HepG2 (cell line): ENCODE data around the gene RRAS2. TPM values are rescaled to one million over a fixed set of nuclear protein-coding genes. Genes with fewer than 3 reads are reported as not detected.
A peak's percentile ranks its signal among the peaks of the same experiment; 100 is the strongest.

ENCODE experiments used
- ATAC-seq: fragments of 200-7000 bp; cut with Tn5 transposase; 3 replicates; pipeline ENCODE4 v1.9.1; 2020; ENCODE audit warnings: mild to moderate bottlenecking, moderate library complexity
- BruUV-seq: library from RNA; stranded (reverse); fragments of 400-500 nt; replicated peaks from 2 replicates; lab custom pipeline; 2021; lab: Mats Ljungman, UMichigan
- CTCF ChIA-PET: fragments of 300-600 bp; formaldehyde crosslinking; extraction: SDS; loops from one replicate; lab custom pipeline; 2021; ENCODE audit warnings: low total read pairs, inconsistent platforms, low intra/inter-chr PET ratio; lab: Yijun Ruan, JAX
- POLR2A ChIA-PET: fragments of 350-600 bp; sonication (Branson Sonifier 250); formaldehyde crosslinking; loops from one replicate; lab custom pipeline; 2020; ENCODE audit warnings: antibody characterized with exemption, inconsistent platforms; lab: Yijun Ruan, JAX
- DNase-seq: peaks from one replicate; pipeline ENCODE4 v3.0.0-alpha.2; 2015; ENCODE audit warnings: low spot score
- FAIRE-seq: peaks from 3 replicates; lab custom pipeline; 2011; peaks lifted over from hg19 to GRCh38; lab: Jason Lieb, UNC
- H2AFZ ChIP-seq: one replicate; pipeline ENCODE4 v1.6.1; 2011; ENCODE audit warnings: low read length, inconsistent platforms
- H3K27ac ChIP-seq: fragments of 300-600 bp; 3 replicates; pipeline ENCODE4 v1.8.0; 2011; ENCODE audit warnings: mixed run types, mild to moderate bottlenecking, mixed read lengths, low read length, inconsistent platforms; ENCODE audit not compliant: insufficient read depth; ENCODE audit errors: extremely low read length
- H3K27me3 ChIP-seq, 2 experiments: fragments of 200-600 bp in 1 of 2; 2 replicates in 1 of 2; 3 replicates in 1 of 2; pipeline versions ENCODE4 v1.6.0 to v1.8.0; 2011; ENCODE audit warnings: low read length in 2 of 2, mild to moderate bottlenecking in 2 of 2, moderate library complexity in 2 of 2, inconsistent platforms in 1 of 2; ENCODE audit not compliant: insufficient read depth in 2 of 2, control insufficient read depth in 1 of 2
- H3K36me3 ChIP-seq, 2 experiments: fragments of 200-600 bp in 1 of 2; replicated peaks in 1 of 2; 2 replicates in 1 of 2; 3 replicates in 1 of 2; pipeline versions ENCODE4 v1.5.1 to v1.8.0; 2011; ENCODE audit warnings: low read length in 2 of 2, inconsistent platforms in 1 of 2; ENCODE audit not compliant: insufficient read depth in 2 of 2, control insufficient read depth in 1 of 2
- H3K4me1 ChIP-seq: 2 replicates; pipeline ENCODE4 v1.5.1; 2012; ENCODE audit warnings: low read length, inconsistent platforms; ENCODE audit not compliant: insufficient read depth
- H3K4me2 ChIP-seq: 2 replicates; pipeline ENCODE4 v1.6.0; 2011; ENCODE audit warnings: low read depth, low read length, inconsistent platforms
- H3K4me3 ChIP-seq, 3 experiments: fragments of 200-600 bp in 1 of 3; sonication (generic), shearing (Covaris generic) in 1 of 3; replicated peaks in 1 of 3; 2 replicates each; pipeline ENCODE4 v1.5.1; 2011 to 2016; ENCODE audit warnings: low read length in 3 of 3, inconsistent platforms in 2 of 3, low read depth in 2 of 3, mild to moderate bottlenecking in 2 of 3, control low read depth in 1 of 3, mixed read lengths in 1 of 3; ENCODE audit not compliant: insufficient read depth in 1 of 3
- H3K79me2 ChIP-seq: one replicate; pipeline ENCODE4 v1.6.1; 2011; ENCODE audit warnings: low read length, inconsistent platforms; ENCODE audit not compliant: insufficient read depth
- H3K9ac ChIP-seq: 2 replicates; pipeline ENCODE4 v1.6.0; 2011; ENCODE audit warnings: mild to moderate bottlenecking, low read depth, low read length, inconsistent platforms; ENCODE audit not compliant: insufficient read depth
- H3K9me3 ChIP-seq: 2 replicates; pipeline ENCODE4 v1.5.1; 2012; ENCODE audit warnings: mild to moderate bottlenecking, low read length
- H4K20me1 ChIP-seq: 2 replicates; pipeline ENCODE4 v1.6.0; 2011; ENCODE audit warnings: inconsistent platforms, mild to moderate bottlenecking, low read length, moderate library complexity; ENCODE audit not compliant: insufficient read depth
- ARID5B ChIP-seq: IDR thresholded peaks from 2 replicates; pipeline ENCODE4 v1.4.0; 2020; ENCODE audit warnings: mild to moderate bottlenecking, missing genetic modification reagents
- ATF4 ChIP-seq, 2 experiments: fragments of 450-650 bp in 1 of 2; sonication (generic) in 1 of 2; formaldehyde crosslinking; IDR thresholded peaks; 2 replicates each; pipeline versions ENCODE4 v1.5.0 to v1.8.0; 2020 to 2022; ENCODE audit warnings: mild to moderate bottlenecking in 1 of 2, missing genetic modification reagents in 1 of 2
- ATF7 ChIP-seq, 2 experiments: fragments of 450-650 bp in 1 of 2; sonication (generic) in 1 of 2; formaldehyde crosslinking in 1 of 2; IDR thresholded peaks; 2 replicates each; pipeline versions ENCODE4 v1.4.0 to v1.6.1; 2016 to 2020; ENCODE audit warnings: antibody characterized with exemption in 1 of 2, mild to moderate bottlenecking in 1 of 2, missing genetic modification reagents in 1 of 2
- FOSL2 ChIP-seq: sonication (generic); formaldehyde crosslinking; IDR thresholded peaks from 2 replicates; pipeline ENCODE4 v1.4.0; 2020; ENCODE audit warnings: missing genetic modification reagents
- GTF2F1 ChIP-seq: fragments of 150-350 bp; IDR thresholded peaks from 2 replicates; pipeline ENCODE4 v1.6.1; 2014; ENCODE audit warnings: low read length
- KDM3A ChIP-seq: IDR thresholded peaks from 2 replicates; pipeline ENCODE4 v1.6.1; 2018; ENCODE audit warnings: low read depth, missing compliant biosample characterization
- NR2F6 ChIP-seq, 2 experiments: IDR thresholded peaks; 2 replicates each; pipeline ENCODE4 v1.6.1; 2016; ENCODE audit warnings: antibody characterized with exemption in 1 of 2, mild to moderate bottlenecking in 1 of 2
- NR3C1 ChIP-seq: sonication (generic); formaldehyde crosslinking; IDR thresholded peaks from 2 replicates; pipeline ENCODE4 v1.4.0; 2020; ENCODE audit warnings: missing genetic modification reagents
- SOX13 ChIP-seq, 3 experiments: fragments of 450-650 bp in 1 of 3; sonication (generic) in 1 of 3; formaldehyde crosslinking in 1 of 3; IDR thresholded peaks in 2 of 3; conservative IDR thresholded peaks in 1 of 3; 2 replicates each; pipeline versions ENCODE4 v1.5.0 to v1.6.1; 2016 to 2020; ENCODE audit warnings: antibody characterized with exemption in 1 of 3, mild to moderate bottlenecking in 1 of 3, missing compliant biosample characterization in 1 of 3, missing genetic modification reagents in 1 of 3, moderate library complexity in 1 of 3
- ZKSCAN8 ChIP-seq: IDR thresholded peaks from 2 replicates; pipeline ENCODE4 v1.6.1; 2016; ENCODE audit warnings: borderline replicate concordance, missing genetic modification reagents, missing compliant biosample characterization
- ZNF644 ChIP-seq: IDR thresholded peaks from 2 replicates; pipeline ENCODE4 v1.6.1; 2016; ENCODE audit warnings: low read depth
- WGBS: methylation state at CpG from one replicate; pipeline ENCODE4 v1.1.6; 2017; ENCODE audit warnings: low lambda C conversion rate; 5-methylcytosine and 5-hydroxymethylcytosine counted together
- in situ Hi-C: cut with HindIII; loops from 2 replicates; pipeline ENCODE4 v1.10.0; 2017; ENCODE audit warnings: low pct_unique_long_range_greater_than_20kb; ENCODE audit not compliant: extremely low pct_ligation_motif_present
- intact Hi-C: fragments of 100-400 bp; cut with micrococcal nuclease; formaldehyde crosslinking; loops from one replicate; pipeline ENCODE4 v1.10.0; 2022; ENCODE audit not compliant: unreplicated experiment
- polyA plus RNA-seq, 8 experiments: library from polyadenylated mRNA; depleted of rRNA in 3 of 8; stranded (reverse) in 7 of 8; unstranded in 1 of 8; fragments of >200 nt; fragmentation: Illumina TruSeq in 4 of 8; extraction: Trizol in 4 of 8; gene quantifications; 2 replicates each; pipeline versions ENCODE4 v1.2.1 to v1.2.3, GENCODE V29; 2011 to 2016; ENCODE audit warnings: low read depth in 4 of 8, missing spikeins in 1 of 8, mixed read lengths in 1 of 8; ENCODE audit not compliant: insufficient read depth in 1 of 8
- total RNA-seq, 5 experiments: library from RNA; depleted of rRNA; stranded (reverse); fragments of >200 nt; fragmentation: Illumina TruSeq; extraction: Trizol; gene quantifications; 2 replicates each; pipeline ENCODE4 v1.2.3, GENCODE V29; 2016; ENCODE audit warnings: low read depth in 1 of 5
- TF ChIP-seq, protein P1 (sequence below): sonication (generic); formaldehyde crosslinking; IDR thresholded peaks from 2 replicates; pipeline ENCODE4 v1.4.0; 2020; ENCODE audit warnings: missing genetic modification reagents

Gene RRAS2
- total and polyA plus RNA-seq, 2 of the 13 experiments (the other 11 are each of a cell fraction or from before 2014, with no cell fraction given) = 19.0 to 44.1 TPM

DNA sequence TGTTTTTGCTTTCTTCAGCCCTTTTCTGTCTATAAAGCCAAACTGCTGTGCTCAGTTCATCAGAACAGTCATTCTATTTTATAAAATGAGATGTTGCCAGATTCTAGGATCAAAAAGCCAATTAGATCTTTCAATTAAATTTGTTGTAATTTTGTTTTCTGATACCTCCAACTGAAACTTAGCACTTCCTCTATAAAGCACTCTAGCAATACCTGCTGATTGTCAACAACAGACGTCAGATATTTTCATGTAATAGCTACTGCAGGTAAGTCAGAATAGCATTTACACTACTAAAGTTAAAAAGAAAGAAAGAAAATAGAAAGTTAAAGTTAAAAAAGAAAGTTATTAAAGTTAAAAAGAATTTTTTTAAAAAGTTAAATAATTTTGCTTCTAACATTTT lies 19.6 kb downstream of the RRAS2 start (continued):
- no peak for TF ChIP-seq NR2F6 (IDR thresholded peaks at IDR 0.05)
- TF ChIP-seq NR2F6 (CRISPR knock-in tag; IDR thresholded peaks at IDR 0.05) = no peak
- TF ChIP-seq GTF2F1 = no peak
- TF ChIP-seq NR3C1 = no peak
- TF ChIP-seq KDM3A (CRISPR knock-in tag) = no peak
- TF ChIP-seq, all 625 proteins: peak for 0

GRCh38 chr11:14336507-14337503 lies 22.2 kb downstream of the RRAS2 start:
- H3K9ac ChIP-seq = 0 out of 2 replicates have a peak overlapping the region, but pooled peaks have one; percentile 6
- H3K4me2 ChIP-seq = peak overlapping the region; percentile 23; the same call in 1 of the 2 replicates
- H3K9me3 ChIP-seq = no peaks in the 10 kb centered on the region
- peaks cover 21% of the 10 kb centered on the region; the same call in 1 of the 2 replicates for H3K4me1 ChIP-seq
- TSS peak; percentile 39 for BruUV-seq
- H3K4me3 ChIP-seq = no peak overlapping the region
- FAIRE-seq (peak; percentile 47), DNase-seq (peak; percentile 85), ATAC-seq (peak; percentile 96)
- no peak overlapping the region for H2AFZ ChIP-seq
- in situ Hi-C loops = no loop called here
- POLR2A ChIA-PET = interaction anchor here (1.2 kb wide), 1 partner anchor 22 kb away, joined by 4 read pairs; no protein-coding TSS in a partner anchor
- H3K36me3 ChIP-seq = no peaks in the 10 kb centered on the region
- WGBS = 17% methylated on average over 2 of the region's 2 CpGs
- H3K27me3 ChIP-seq = no peaks in the 10 kb centered on the region
- H3K79me2 ChIP-seq = peaks cover 73% of the 10 kb centered on the region
- intact Hi-C loops = no loop called here
- CTCF ChIA-PET = no interaction called here
- peaks cover 4% of the 10 kb centered on the region; the same call in 1 of the 2 replicates for H4K20me1 ChIP-seq
- H3K27ac ChIP-seq = peak overlapping the region; percentile 38
- TF ChIP-seq ARID5B (CRISPR knock-in tag) (peak; percentile 64), FOSL2 (CRISPR knock-in tag) (peak; percentile 96), ATF7 (IDR thresholded peaks at IDR 0.05) (0 out of 2 replicates have a peak, but pooled peaks have one; percentile 7), ATF7 (CRISPR knock-in tag; IDR thresholded peaks at IDR 0.05) (no peak), ATF4 (CRISPR knock-in tag; IDR thresholded peaks at IDR 0.05) (peak in 1 of 2 experiments; percentile 92; a peak in 2 of 4 replicates), ZNF644 (CRISPR knock-in tag) (peak; percentile 76), ZKSCAN8 (CRISPR knock-in tag) (no peak), SOX13 (IDR thresholded peaks at IDR 0.05) (0 out of 2 replicates have a peak, but pooled peaks have one; percentile 34), SOX13 (CRISPR knock-in tag; conservative IDR thresholded peaks at IDR 0.05 in 1 of 2, IDR thresholded peaks at IDR 0.05 in 1 of 2) (peak in 1 of 2 experiments; percentile 89; a peak in 2 of 4 replicates)
- TF ChIP-seq, protein P1, sequence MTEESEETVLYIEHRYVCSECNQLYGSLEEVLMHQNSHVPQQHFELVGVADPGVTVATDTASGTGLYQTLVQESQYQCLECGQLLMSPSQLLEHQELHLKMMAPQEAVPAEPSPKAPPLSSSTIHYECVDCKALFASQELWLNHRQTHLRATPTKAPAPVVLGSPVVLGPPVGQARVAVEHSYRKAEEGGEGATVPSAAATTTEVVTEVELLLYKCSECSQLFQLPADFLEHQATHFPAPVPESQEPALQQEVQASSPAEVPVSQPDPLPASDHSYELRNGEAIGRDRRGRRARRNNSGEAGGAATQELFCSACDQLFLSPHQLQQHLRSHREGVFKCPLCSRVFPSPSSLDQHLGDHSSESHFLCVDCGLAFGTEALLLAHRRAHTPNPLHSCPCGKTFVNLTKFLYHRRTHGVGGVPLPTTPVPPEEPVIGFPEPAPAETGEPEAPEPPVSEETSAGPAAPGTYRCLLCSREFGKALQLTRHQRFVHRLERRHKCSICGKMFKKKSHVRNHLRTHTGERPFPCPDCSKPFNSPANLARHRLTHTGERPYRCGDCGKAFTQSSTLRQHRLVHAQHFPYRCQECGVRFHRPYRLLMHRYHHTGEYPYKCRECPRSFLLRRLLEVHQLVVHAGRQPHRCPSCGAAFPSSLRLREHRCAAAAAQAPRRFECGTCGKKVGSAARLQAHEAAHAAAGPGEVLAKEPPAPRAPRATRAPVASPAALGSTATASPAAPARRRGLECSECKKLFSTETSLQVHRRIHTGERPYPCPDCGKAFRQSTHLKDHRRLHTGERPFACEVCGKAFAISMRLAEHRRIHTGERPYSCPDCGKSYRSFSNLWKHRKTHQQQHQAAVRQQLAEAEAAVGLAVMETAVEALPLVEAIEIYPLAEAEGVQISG = no peak
